ENCODE measurements around the gene HOXC9.

HOXC9 gene

GRCh38 chr12:54001283-54002187, 1.6 kb downstream of the HOXC9 start (continued):
- TF ChIP-seq ZBTB49 (tag by site-specific recombination; IDR thresholded peaks at IDR 0.05; ENCODE audit: low read depth) (no peak), ZSCAN4 (tag by site-specific recombination; IDR thresholded peaks at IDR 0.05) (peak; percentile 68; the same call in 1 of the 2 replicates), MZF1 (tag by site-specific recombination; IDR thresholded peaks at IDR 0.05; ENCODE audit: borderline replicate concordance) (peak; percentile 25; the same call in 1 of the 2 replicates), ZNF423 (tag by site-specific recombination; IDR thresholded peaks at IDR 0.05) (peak; percentile 71), ZNF544 (tag by site-specific recombination; IDR thresholded peaks at IDR 0.05) (no peak), ZNF280C (tag by site-specific recombination; IDR thresholded peaks at IDR 0.05) (no peak), KLF10 (tag by site-specific recombination; IDR thresholded peaks at IDR 0.05) (no peak), ELK4 (IDR thresholded peaks at IDR 0.05; ENCODE audit: borderline replicate concordance, low read depth, low read length) (no peak), PATZ1 (tag by site-specific recombination; IDR thresholded peaks at IDR 0.05) (peak; percentile 60; the same call in 1 of the 2 replicates), ZNF114 (tag by site-specific recombination; IDR thresholded peaks at IDR 0.05) (no peak), ZNF121 (tag by site-specific recombination; IDR thresholded peaks at IDR 0.05) (no peak), REPIN1 (tag by site-specific recombination; IDR thresholded peaks at IDR 0.05; ENCODE audit: low read depth) (no peak), WT1 (tag by site-specific recombination; IDR thresholded peaks at IDR 0.05) (peak; percentile 69), ZNF169 (tag by site-specific recombination; IDR thresholded peaks at IDR 0.05) (no peak), ZBTB1 (tag by site-specific recombination; IDR thresholded peaks at IDR 0.05) (no peak), KLF17 (tag by site-specific recombination; IDR thresholded peaks at IDR 0.05) (0 out of 2 replicates have a peak, but pooled peaks have one; percentile 30), ZNF214 (tag by site-specific recombination; IDR thresholded peaks at IDR 0.05; ENCODE audit: borderline replicate concordance) (no peak), ZNF670 (tag by site-specific recombination; IDR thresholded peaks at IDR 0.05; ENCODE audit: low read depth) (no peak), ZEB2 (tag by site-specific recombination; IDR thresholded peaks at IDR 0.05) (no peak), ZNF639 (tag by site-specific recombination; IDR thresholded peaks at IDR 0.05) (no peak), ZNF416 (tag by site-specific recombination; IDR thresholded peaks at IDR 0.05) (no peak), ZNF112 (tag by site-specific recombination; IDR thresholded peaks at IDR 0.05) (no peak), ZNF426 (tag by site-specific recombination; IDR thresholded peaks at IDR 0.05) (no peak), ZNF18 (tag by site-specific recombination; IDR thresholded peaks at IDR 0.05) (no peak; the same call in 1 of the 2 replicates), ZNF585B (tag by site-specific recombination; IDR thresholded peaks at IDR 0.05) (no peak), RBAK (tag by site-specific recombination; IDR thresholded peaks at IDR 0.05) (no peak)

Measured in HEK293 (cell line).